ENCODE measurements around the gene CPA1.

Gene CPA1

DNA sequence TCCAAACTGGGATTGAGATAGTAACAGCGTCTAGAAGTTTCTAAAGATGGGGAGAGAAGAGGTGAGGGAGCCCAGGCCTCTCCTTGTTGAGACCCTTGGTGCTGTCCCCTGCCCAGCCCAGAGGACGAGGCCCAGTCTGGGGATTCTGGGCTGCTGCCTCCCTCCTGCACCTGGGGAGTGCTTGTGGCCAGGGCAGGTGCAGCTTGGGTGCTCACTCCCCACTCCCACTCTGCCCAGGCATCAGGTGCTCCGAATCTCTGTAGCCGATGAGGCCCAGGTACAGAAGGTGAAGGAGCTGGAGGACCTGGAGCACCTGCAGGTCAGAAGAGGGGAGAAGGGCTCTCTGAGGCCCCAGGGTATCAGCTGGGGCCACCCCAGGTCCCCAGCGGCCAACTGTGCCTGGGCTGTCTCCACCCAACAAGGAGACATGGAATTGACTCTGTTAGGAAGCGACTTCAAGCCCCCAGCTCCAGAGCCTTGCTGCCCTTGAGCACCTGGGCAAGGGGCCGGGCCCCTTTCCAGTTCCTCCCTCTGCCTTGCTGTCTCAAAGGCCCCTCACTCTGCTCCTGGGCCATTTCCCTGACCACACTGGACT, 664 bp downstream of the CPA1 start:
- Histone ChIP-seq H3K27ac (no peak overlapping the region), H3K4me2 (no peak overlapping the region), H3K4me1 (ENCODE audit: low read depth, poor library complexity, severe bottlenecking) (no peaks in the 10 kb centered on the region), H2AFZ (ENCODE audit: low read depth) (no peak overlapping the region), H4K20me1 (ENCODE audit: insufficient read depth) (no peaks in the 10 kb centered on the region), H3K9ac (no peak overlapping the region), H3K36me3 (ENCODE audit: insufficient read depth) (no peaks in the 10 kb centered on the region), H3K79me2 (ENCODE audit: insufficient read depth, low read depth) (no peaks in the 10 kb centered on the region), H3K27me3 (ENCODE audit: insufficient read depth, low read depth) (no peaks in the 10 kb centered on the region), H3K4me3 (IDR thresholded peaks at IDR 0.05; ENCODE audit: insufficient read depth, low read depth, low read length) (no peak overlapping the region)
- TF ChIP-seq, protein P1, sequence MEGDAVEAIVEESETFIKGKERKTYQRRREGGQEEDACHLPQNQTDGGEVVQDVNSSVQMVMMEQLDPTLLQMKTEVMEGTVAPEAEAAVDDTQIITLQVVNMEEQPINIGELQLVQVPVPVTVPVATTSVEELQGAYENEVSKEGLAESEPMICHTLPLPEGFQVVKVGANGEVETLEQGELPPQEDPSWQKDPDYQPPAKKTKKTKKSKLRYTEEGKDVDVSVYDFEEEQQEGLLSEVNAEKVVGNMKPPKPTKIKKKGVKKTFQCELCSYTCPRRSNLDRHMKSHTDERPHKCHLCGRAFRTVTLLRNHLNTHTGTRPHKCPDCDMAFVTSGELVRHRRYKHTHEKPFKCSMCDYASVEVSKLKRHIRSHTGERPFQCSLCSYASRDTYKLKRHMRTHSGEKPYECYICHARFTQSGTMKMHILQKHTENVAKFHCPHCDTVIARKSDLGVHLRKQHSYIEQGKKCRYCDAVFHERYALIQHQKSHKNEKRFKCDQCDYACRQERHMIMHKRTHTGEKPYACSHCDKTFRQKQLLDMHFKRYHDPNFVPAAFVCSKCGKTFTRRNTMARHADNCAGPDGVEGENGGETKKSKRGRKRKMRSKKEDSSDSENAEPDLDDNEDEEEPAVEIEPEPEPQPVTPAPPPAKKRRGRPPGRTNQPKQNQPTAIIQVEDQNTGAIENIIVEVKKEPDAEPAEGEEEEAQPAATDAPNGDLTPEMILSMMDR (conservative IDR thresholded peaks at IDR 0.05; ENCODE audit: low read depth, low read length): no peak

DNA sequence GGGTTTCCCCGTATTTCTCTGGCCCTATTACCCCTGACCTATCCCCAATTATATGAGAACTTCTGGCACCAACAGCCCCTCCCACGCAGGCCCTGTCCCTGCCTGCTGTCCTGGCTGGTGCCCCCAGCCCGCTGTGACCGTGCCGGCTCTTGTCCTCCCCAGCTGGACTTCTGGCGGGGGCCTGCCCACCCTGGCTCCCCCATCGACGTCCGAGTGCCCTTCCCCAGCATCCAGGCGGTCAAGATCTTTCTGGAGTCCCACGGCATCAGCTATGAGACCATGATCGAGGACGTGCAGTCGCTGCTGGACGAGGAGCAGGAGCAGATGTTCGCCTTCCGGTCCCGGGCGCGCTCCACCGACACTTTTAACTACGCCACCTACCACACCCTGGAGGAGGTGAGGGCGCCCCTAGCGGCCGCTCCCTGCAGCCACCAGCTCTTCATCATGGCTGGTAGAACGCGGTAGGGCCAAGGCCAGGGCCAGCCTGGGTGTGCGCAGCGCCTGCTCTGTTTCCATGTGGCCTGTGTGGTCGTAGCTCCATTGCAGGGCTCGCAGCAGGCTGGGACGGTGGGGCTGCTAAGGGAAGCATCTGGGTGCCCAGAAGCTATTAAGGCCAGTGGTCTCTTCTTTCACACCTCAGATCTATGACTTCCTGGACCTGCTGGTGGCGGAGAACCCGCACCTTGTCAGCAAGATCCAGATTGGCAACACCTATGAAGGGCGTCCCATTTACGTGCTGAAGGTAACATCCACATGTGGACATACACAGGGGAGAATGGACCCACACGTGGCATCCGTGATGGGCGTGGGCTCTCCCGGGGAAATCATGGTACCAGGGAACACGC, 1.4 kb downstream of the CPA1 start:
- Histone ChIP-seq H3K4me1 (ENCODE audit: low read depth, poor library complexity, severe bottlenecking) (no peaks in the 10 kb centered on the region), H3K79me2 (ENCODE audit: insufficient read depth, low read depth) (no peaks in the 10 kb centered on the region), H3K4me2 (no peak overlapping the region), H3K4me3 (IDR thresholded peaks at IDR 0.05; ENCODE audit: insufficient read depth, low read depth, low read length) (no peak overlapping the region), H4K20me1 (ENCODE audit: insufficient read depth) (no peaks in the 10 kb centered on the region), H3K27me3 (ENCODE audit: insufficient read depth, low read depth) (no peaks in the 10 kb centered on the region), H3K27ac (no peak overlapping the region), H2AFZ (ENCODE audit: low read depth) (no peak overlapping the region), H3K36me3 (ENCODE audit: insufficient read depth) (no peaks in the 10 kb centered on the region), H3K9ac (no peak overlapping the region)
- TF ChIP-seq, protein P1 (conservative IDR thresholded peaks at IDR 0.05; ENCODE audit: low read depth, low read length): peak; percentile 32; the same call in 1 of the 2 replicates

DNA sequence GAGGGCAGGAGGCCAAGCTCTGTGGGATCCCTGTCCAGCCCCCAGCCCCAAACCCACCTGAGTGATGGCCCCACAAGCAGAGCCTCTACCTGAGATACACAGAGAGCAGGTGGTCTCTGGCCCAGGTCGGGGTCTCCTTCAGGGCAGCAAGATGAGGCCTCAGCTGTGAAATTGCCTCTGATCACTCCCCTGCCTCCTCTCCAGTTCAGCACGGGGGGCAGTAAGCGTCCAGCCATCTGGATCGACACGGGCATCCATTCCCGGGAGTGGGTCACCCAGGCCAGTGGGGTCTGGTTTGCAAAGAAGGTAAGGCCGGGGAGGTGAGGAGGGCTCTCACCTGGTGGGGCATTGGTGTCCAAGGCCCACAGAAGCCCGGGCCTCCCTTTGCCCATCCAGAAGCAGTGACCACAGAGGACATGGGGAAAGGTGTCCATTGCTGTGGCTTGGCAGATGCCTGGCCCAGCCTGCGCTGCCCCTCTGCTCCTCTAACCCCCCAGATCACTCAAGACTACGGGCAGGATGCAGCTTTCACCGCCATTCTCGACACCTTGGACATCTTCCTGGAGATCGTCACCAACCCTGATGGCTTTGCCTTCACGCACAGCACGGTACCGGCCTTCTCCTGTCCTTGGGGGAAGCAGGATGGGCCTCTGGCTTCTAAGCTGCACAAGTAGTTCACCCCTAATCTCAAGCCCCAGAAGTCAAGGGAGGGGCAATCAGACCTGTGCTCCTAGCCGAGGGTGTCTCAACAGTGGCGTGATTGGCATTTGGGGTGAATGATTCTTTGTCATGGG, 3.1 kb downstream of the CPA1 start:
- H3K4me2 ChIP-seq: no peak overlapping the region
- no peaks in the 10 kb centered on the region for H3K4me1 ChIP-seq (ENCODE audit: low read depth, poor library complexity, severe bottlenecking)
- H3K27me3 ChIP-seq (ENCODE audit: insufficient read depth, low read depth): no peaks in the 10 kb centered on the region
- H3K4me3 ChIP-seq (IDR thresholded peaks at IDR 0.05; ENCODE audit: insufficient read depth, low read depth, low read length): no peak overlapping the region
- H3K27ac ChIP-seq: no peak overlapping the region
- no peaks in the 10 kb centered on the region for H3K79me2 ChIP-seq (ENCODE audit: insufficient read depth, low read depth)
- H4K20me1 ChIP-seq (ENCODE audit: insufficient read depth): no peaks in the 10 kb centered on the region
- TF ChIP-seq, protein P1 (conservative IDR thresholded peaks at IDR 0.05; ENCODE audit: low read depth, low read length): no peak
- H2AFZ ChIP-seq (ENCODE audit: low read depth): no peak overlapping the region
- no peak overlapping the region for H3K9ac ChIP-seq
- no peaks in the 10 kb centered on the region for H3K36me3 ChIP-seq (ENCODE audit: insufficient read depth)

DNA sequence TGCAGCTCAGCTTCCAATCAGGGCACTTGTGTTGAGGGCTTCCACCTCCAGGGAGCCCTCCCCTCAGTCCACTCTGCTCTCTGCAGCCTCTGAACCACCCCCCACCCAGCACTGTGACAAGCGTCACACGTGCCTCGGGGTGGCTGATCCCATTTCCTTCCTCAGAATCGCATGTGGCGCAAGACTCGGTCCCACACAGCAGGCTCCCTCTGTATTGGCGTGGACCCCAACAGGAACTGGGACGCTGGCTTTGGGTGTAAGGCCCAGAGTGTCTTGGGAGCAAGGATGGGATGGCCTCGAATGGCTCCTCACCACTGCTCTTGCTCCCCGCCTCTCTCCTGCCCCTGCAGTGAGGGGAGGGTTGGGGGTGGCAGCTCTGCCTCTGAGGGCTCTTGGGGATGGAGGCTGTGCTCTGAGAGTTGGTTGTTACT, 4.1 kb downstream of the CPA1 start:
- Histone ChIP-seq H4K20me1 (ENCODE audit: insufficient read depth) (no peaks in the 10 kb centered on the region), H3K4me1 (ENCODE audit: low read depth, poor library complexity, severe bottlenecking) (no peaks in the 10 kb centered on the region), H3K79me2 (ENCODE audit: insufficient read depth, low read depth) (no peaks in the 10 kb centered on the region), H3K4me2 (no peak overlapping the region), H3K4me3 (IDR thresholded peaks at IDR 0.05; ENCODE audit: insufficient read depth, low read depth, low read length) (no peak overlapping the region), H3K27ac (no peak overlapping the region), H2AFZ (ENCODE audit: low read depth) (no peak overlapping the region), H3K36me3 (ENCODE audit: insufficient read depth) (no peaks in the 10 kb centered on the region), H3K27me3 (ENCODE audit: insufficient read depth, low read depth) (no peaks in the 10 kb centered on the region), H3K9ac (no peak overlapping the region)
- TF ChIP-seq, protein P1 (conservative IDR thresholded peaks at IDR 0.05; ENCODE audit: low read depth, low read length): no peak

Measured in KMS-11 (cell line).